NCI-H446 treated with DMSO at 0.1 percent for 48 hours (cell line): ENCODE results near the gene BUB3.
"Not testable (repeated sequence)": the region's sequence is repeated elsewhere in the genome, so short reads cannot be mapped to it uniquely, and the experiment has no call there.

ENCODE experiments used
- DNase-seq: peaks from one replicate; lab custom pipeline; 2025; lab: John Stamatoyannopoulos, UW

Gene BUB3

GRCh38 chr10:123154711-123155505 lies 706 bp downstream of the BUB3 start:
- DNase-seq = no peak

- no peak for DNase-seq
Measured at GRCh38 chr10:123156078-123156477, 1.9 kb downstream of the BUB3 start.

GRCh38 chr10:123157210-123157609 lies 3.0 kb downstream of the BUB3 start:
- no peak for DNase-seq

- no peak for DNase-seq
Measured at GRCh38 chr10:123158682-123159081, 4.5 kb downstream of the BUB3 start.

GRCh38 chr10:123160311-123160980 lies 6.2 kb downstream of the BUB3 start:
- no peak for DNase-seq

GRCh38 chr10:123164319-123164718 lies 10.1 kb downstream of the BUB3 start:
- no peak for DNase-seq

- DNase-seq = no peak
Measured at GRCh38 chr10:123165445-123166072, 11.4 kb downstream of the BUB3 start.

- no peak for DNase-seq
Measured at GRCh38 chr10:123166618-123167017, 12.4 kb downstream of the BUB3 start.

GRCh38 chr10:123170961-123171360 lies 16.8 kb downstream of the BUB3 start:
- DNase-seq = no peak

GRCh38 chr10:123171616-123172015 lies 17.4 kb downstream of the BUB3 start:
- not testable (repeated sequence) for DNase-seq

GRCh38 chr10:123175389-123176387 lies 21.5 kb downstream of the BUB3 start:
- no peak for DNase-seq

- DNase-seq = not testable (repeated sequence)
Measured at GRCh38 chr10:123178390-123178789, 24.2 kb downstream of the BUB3 start.

GRCh38 chr10:123180101-123181090 lies 26.2 kb downstream of the BUB3 start:
- DNase-seq = no peak

GRCh38 chr10:123183724-123184123 lies 29.5 kb downstream of the BUB3 start:
- DNase-seq = no peak

- no peak for DNase-seq
Measured at GRCh38 chr10:123187781-123188180, 33.6 kb downstream of the BUB3 start.

GRCh38 chr10:123191886-123192285 lies 37.7 kb downstream of the BUB3 start:
- no peak for DNase-seq

GRCh38 chr10:123194056-123194455 lies 39.9 kb downstream of the BUB3 start:
- DNase-seq = no peak

- DNase-seq = no peak
Measured at GRCh38 chr10:123200531-123200930, 46.3 kb downstream of the BUB3 start.

GRCh38 chr10:123202506-123202905 lies 48.3 kb downstream of the BUB3 start:
- no peak for DNase-seq

GRCh38 chr10:123203393-123204126 lies 49.4 kb downstream of the BUB3 start:
- DNase-seq = no peak
